ENCODE data around the gene GDPGP1.

GDPGP1 gene

GRCh38 chr15:90225047-90225446, 9.0 kb upstream of the GDPGP1 start:
- H3K27me3 ChIP-seq (ENCODE audit: insufficient read depth, poor library complexity, severe bottlenecking): no peaks in the 10 kb centered on the region
- no peak overlapping the region for H3K27ac ChIP-seq (replicated peaks)
- DNase-seq (ENCODE audit: low read depth in 1 of 2, low spot score in 1 of 2): no peak
- TF ChIP-seq, protein P1, sequence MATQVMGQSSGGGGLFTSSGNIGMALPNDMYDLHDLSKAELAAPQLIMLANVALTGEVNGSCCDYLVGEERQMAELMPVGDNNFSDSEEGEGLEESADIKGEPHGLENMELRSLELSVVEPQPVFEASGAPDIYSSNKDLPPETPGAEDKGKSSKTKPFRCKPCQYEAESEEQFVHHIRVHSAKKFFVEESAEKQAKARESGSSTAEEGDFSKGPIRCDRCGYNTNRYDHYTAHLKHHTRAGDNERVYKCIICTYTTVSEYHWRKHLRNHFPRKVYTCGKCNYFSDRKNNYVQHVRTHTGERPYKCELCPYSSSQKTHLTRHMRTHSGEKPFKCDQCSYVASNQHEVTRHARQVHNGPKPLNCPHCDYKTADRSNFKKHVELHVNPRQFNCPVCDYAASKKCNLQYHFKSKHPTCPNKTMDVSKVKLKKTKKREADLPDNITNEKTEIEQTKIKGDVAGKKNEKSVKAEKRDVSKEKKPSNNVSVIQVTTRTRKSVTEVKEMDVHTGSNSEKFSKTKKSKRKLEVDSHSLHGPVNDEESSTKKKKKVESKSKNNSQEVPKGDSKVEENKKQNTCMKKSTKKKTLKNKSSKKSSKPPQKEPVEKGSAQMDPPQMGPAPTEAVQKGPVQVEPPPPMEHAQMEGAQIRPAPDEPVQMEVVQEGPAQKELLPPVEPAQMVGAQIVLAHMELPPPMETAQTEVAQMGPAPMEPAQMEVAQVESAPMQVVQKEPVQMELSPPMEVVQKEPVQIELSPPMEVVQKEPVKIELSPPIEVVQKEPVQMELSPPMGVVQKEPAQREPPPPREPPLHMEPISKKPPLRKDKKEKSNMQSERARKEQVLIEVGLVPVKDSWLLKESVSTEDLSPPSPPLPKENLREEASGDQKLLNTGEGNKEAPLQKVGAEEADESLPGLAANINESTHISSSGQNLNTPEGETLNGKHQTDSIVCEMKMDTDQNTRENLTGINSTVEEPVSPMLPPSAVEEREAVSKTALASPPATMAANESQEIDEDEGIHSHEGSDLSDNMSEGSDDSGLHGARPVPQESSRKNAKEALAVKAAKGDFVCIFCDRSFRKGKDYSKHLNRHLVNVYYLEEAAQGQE (IDR thresholded peaks at IDR 0.05; ENCODE audit: insufficient replicate concordance, low read depth): no peak
- TF ChIP-seq SPI1 (IDR thresholded peaks at IDR 0.05; ENCODE audit: borderline replicate concordance, low read depth) (no peak), GABPA (IDR thresholded peaks at IDR 0.05; ENCODE audit: low read depth) (no peak), POLR2AphosphoS5 (IDR thresholded peaks at IDR 0.05; ENCODE audit: low read depth) (no peak), CTCF (IDR thresholded peaks at IDR 0.05; ENCODE audit: insufficient read depth, low read length) (no peak)
- H3K4me3 ChIP-seq (replicated peaks; ENCODE audit: insufficient read depth, low read length): no peak overlapping the region

- DNase-seq (ENCODE audit: low read depth in 1 of 2, low spot score in 1 of 2): no peak
- no peak overlapping the region for H3K4me3 ChIP-seq (replicated peaks; ENCODE audit: insufficient read depth, low read length)
- H3K27me3 ChIP-seq (ENCODE audit: insufficient read depth, poor library complexity, severe bottlenecking): no peaks in the 10 kb centered on the region
- H3K27ac ChIP-seq (replicated peaks): no peak overlapping the region
- TF ChIP-seq CTCF (IDR thresholded peaks at IDR 0.05; ENCODE audit: insufficient read depth, low read length): no peak
- no peak for TF ChIP-seq GABPA (IDR thresholded peaks at IDR 0.05; ENCODE audit: low read depth)
- TF ChIP-seq, protein P1 (IDR thresholded peaks at IDR 0.05; ENCODE audit: insufficient replicate concordance, low read depth): no peak
- no peak for TF ChIP-seq SPI1 (IDR thresholded peaks at IDR 0.05; ENCODE audit: borderline replicate concordance, low read depth)
- TF ChIP-seq POLR2AphosphoS5 (IDR thresholded peaks at IDR 0.05; ENCODE audit: low read depth): no peak
Observed at GRCh38 chr15:90225504-90226234, 8.3 kb upstream of the GDPGP1 start.

GRCh38 chr15:90227336-90227735, 6.7 kb upstream of the GDPGP1 start:
- no peak overlapping the region for H3K4me3 ChIP-seq (replicated peaks; ENCODE audit: insufficient read depth, low read length)
- no peak overlapping the region for H3K27ac ChIP-seq (replicated peaks)
- no peak for DNase-seq (ENCODE audit: low read depth in 1 of 2, low spot score in 1 of 2)
- no peaks in the 10 kb centered on the region for H3K27me3 ChIP-seq (ENCODE audit: insufficient read depth, poor library complexity, severe bottlenecking)
- TF ChIP-seq, protein P1 (IDR thresholded peaks at IDR 0.05; ENCODE audit: insufficient replicate concordance, low read depth): no peak
- TF ChIP-seq GABPA (IDR thresholded peaks at IDR 0.05; ENCODE audit: low read depth) (no peak), CTCF (IDR thresholded peaks at IDR 0.05; ENCODE audit: insufficient read depth, low read length) (no peak), SPI1 (IDR thresholded peaks at IDR 0.05; ENCODE audit: borderline replicate concordance, low read depth) (no peak), POLR2AphosphoS5 (IDR thresholded peaks at IDR 0.05; ENCODE audit: low read depth) (no peak)

Measured in HL-60 (cell line).